HFFc6 (cell line): ENCODE results near the gene CEP57. TPM values are rescaled to one million over a fixed set of nuclear protein-coding genes. Genes with fewer than 3 reads are reported as not detected.

Experiments used
- DNase-seq: peaks from one replicate; pipeline ENCODE4 v3.0.0-alpha.2; 2018
- H3K27ac Mint-ChIP-seq: 2 replicates; pipeline ENCODE4 v1.8.0; 2020; ENCODE audit warnings: mild to moderate bottlenecking, mixed read lengths
- H3K27me3 Mint-ChIP-seq: 2 replicates; pipeline ENCODE4 v1.8.0; 2021; ENCODE audit warnings: mild to moderate bottlenecking, moderate library complexity, mixed read lengths; ENCODE audit not compliant: insufficient read depth
- H3K36me3 Mint-ChIP-seq: 2 replicates; pipeline ENCODE4 v1.8.0; 2021; ENCODE audit warnings: low read depth, mixed read lengths
- H3K4me1 Mint-ChIP-seq: 2 replicates; pipeline ENCODE4 v1.8.0; 2020; ENCODE audit warnings: low read depth, mixed read lengths
- H3K4me3 Mint-ChIP-seq: 2 replicates; pipeline ENCODE4 v1.8.0; 2020; ENCODE audit warnings: mild to moderate bottlenecking, moderate library complexity, mixed read lengths
- H3K9me3 Mint-ChIP-seq: 2 replicates; pipeline ENCODE4 v1.8.0; 2020; ENCODE audit warnings: mild to moderate bottlenecking, mixed read lengths
- CTCF ChIP-seq: fragments of 200-600 bp; sonication (generic); IDR thresholded peaks from 2 replicates; pipeline ENCODE4 v1.5.0; 2021; ENCODE audit warnings: antibody characterized with exemption, mild to moderate bottlenecking
- total RNA-seq, 6 experiments: library from RNA; stranded (reverse); fragmentation: NEBNext Ultra II Directional; extraction: Animal tissue kit (Norgen Biotek cat#: 25700); gene quantifications; 2 replicates in 1 of 6; 3 replicates in 5 of 6; pipeline ENCODE4 v1.2.3, GENCODE V29; 2021

Gene CEP57
- total RNA-seq, 6 experiments from 2014 or later, result 24.9 to 29.5 (median 26.6) TPM

- no peak overlapping the region for H3K27ac Mint-ChIP-seq
- no peaks in the 10 kb centered on the region for H3K9me3 Mint-ChIP-seq
- peaks cover 17% of the 10 kb centered on the region for H3K4me1 Mint-ChIP-seq
- peak; percentile 92 for TF ChIP-seq CTCF
- H3K36me3 Mint-ChIP-seq, result no peaks in the 10 kb centered on the region
- no peak overlapping the region for H3K4me3 Mint-ChIP-seq
- DNase-seq, result peak; percentile 41
- H3K27me3 Mint-ChIP-seq, result peaks cover 11% of the 10 kb centered on the region
Observed at GRCh38 chr11:95764267-95764898, 25.9 kb upstream of the CEP57 start.

GRCh38 chr11:95766701-95767100 is 23.6 kb upstream of the CEP57 start:
- TF ChIP-seq CTCF, result no peak
- peaks cover 17% of the 10 kb centered on the region for H3K4me1 Mint-ChIP-seq
- no peak overlapping the region for H3K4me3 Mint-ChIP-seq
- peaks cover 2% of the 10 kb centered on the region; the same call in 1 of the 2 replicates for H3K27me3 Mint-ChIP-seq
- H3K36me3 Mint-ChIP-seq, result no peaks in the 10 kb centered on the region
- H3K9me3 Mint-ChIP-seq, result no peaks in the 10 kb centered on the region
- no peak overlapping the region for H3K27ac Mint-ChIP-seq
- DNase-seq, result no peak

- no peak overlapping the region for H3K27ac Mint-ChIP-seq
- no peak overlapping the region for H3K4me3 Mint-ChIP-seq
- H3K9me3 Mint-ChIP-seq, result no peaks in the 10 kb centered on the region
- no peak for TF ChIP-seq CTCF
- no peaks in the 10 kb centered on the region for H3K36me3 Mint-ChIP-seq
- peaks cover under 1% of the 10 kb centered on the region; the same call in 1 of the 2 replicates for H3K27me3 Mint-ChIP-seq
- peaks cover 17% of the 10 kb centered on the region for H3K4me1 Mint-ChIP-seq
- peak; percentile 42 for DNase-seq
Observed at GRCh38 chr11:95767498-95767897, 22.8 kb upstream of the CEP57 start.

- no peaks in the 10 kb centered on the region for H3K36me3 Mint-ChIP-seq
- no peak for DNase-seq
- H3K27me3 Mint-ChIP-seq, result no peaks in the 10 kb centered on the region
- no peaks in the 10 kb centered on the region for H3K9me3 Mint-ChIP-seq
- no peak overlapping the region for H3K27ac Mint-ChIP-seq
- H3K4me1 Mint-ChIP-seq, result peaks cover 17% of the 10 kb centered on the region
- no peak overlapping the region for H3K4me3 Mint-ChIP-seq
- TF ChIP-seq CTCF, result no peak
Observed at GRCh38 chr11:95768521-95768920, 21.8 kb upstream of the CEP57 start.

GRCh38 chr11:95776859-95777258 is 13.4 kb upstream of the CEP57 start:
- Mint-ChIP-seq H3K4me3 (no peak overlapping the region), H3K27ac (no peak overlapping the region), H3K36me3 (peaks cover 8% of the 10 kb centered on the region), H3K4me1 (no peaks in the 10 kb centered on the region), H3K9me3 (no peaks in the 10 kb centered on the region), H3K27me3 (no peaks in the 10 kb centered on the region)
- TF ChIP-seq CTCF, result no peak
- no peak for DNase-seq
